ENCODE data around the gene GRID1.

- TF ChIP-seq CTCF (IDR thresholded peaks at IDR 0.05) (no peak), POLR2A (IDR thresholded peaks at IDR 0.05) (no peak), POLR2AphosphoS5 (IDR thresholded peaks at IDR 0.05) (no peak)
Measured at GRCh38 chr10:86231796-86232560, 134.6 kb downstream of the GRID1 start.

Data from breast epithelium (tissue), 3 donors.